Measurements from ENCODE around the gene BHMT2.

The BHMT2 gene

GRCh38 chr5:79062436-79062835, 7.1 kb upstream of the BHMT2 start:
- TF ChIP-seq CTCF (conservative IDR thresholded peaks at IDR 0.05): no peak
- H3K27ac ChIP-seq: no peak overlapping the region

GRCh38 chr5:79070350-79070667, 742 bp downstream of the BHMT2 start:
- no peak for TF ChIP-seq CTCF (conservative IDR thresholded peaks at IDR 0.05)

GRCh38 chr5:79074641-79075040, 5.1 kb downstream of the BHMT2 start:
- TF ChIP-seq CTCF (conservative IDR thresholded peaks at IDR 0.05): no peak
- H3K27ac ChIP-seq: no peak overlapping the region

More at GRCh38 chr5:79070350-79070667, 742 bp downstream of the BHMT2 start:
- H3K27ac ChIP-seq: no peak overlapping the region

GRCh38 chr5:79075646-79076426, 6.3 kb downstream of the BHMT2 start:
- TF ChIP-seq CTCF (conservative IDR thresholded peaks at IDR 0.05): no peak
- no peak overlapping the region for H3K27ac ChIP-seq

GRCh38 chr5:79076819-79077218, 7.3 kb downstream of the BHMT2 start:
- no peak for TF ChIP-seq CTCF (conservative IDR thresholded peaks at IDR 0.05)
- no peak overlapping the region for H3K27ac ChIP-seq

- no peak overlapping the region for H3K27ac ChIP-seq
- TF ChIP-seq CTCF (conservative IDR thresholded peaks at IDR 0.05): no peak
Observed at GRCh38 chr5:79077680-79078365, 8.3 kb downstream of the BHMT2 start.

- TF ChIP-seq CTCF (conservative IDR thresholded peaks at IDR 0.05): no peak
Observed at GRCh38 chr5:79080804-79081203, 11.2 kb downstream of the BHMT2 start.

More at GRCh38 chr5:79080804-79081203, 11.2 kb downstream of the BHMT2 start:
- H3K27ac ChIP-seq: no peak overlapping the region

Data from VCaP (cell line).